Activated CD4-positive, alpha-beta T cell treated with anti-CD3 and anti-CD28 coated beads for 48 hours (primary cell): ENCODE data around the gene ITPKB.

ENCODE experiments used
- DNase-seq: peaks from one replicate; pipeline ENCODE4 v3.0.0-alpha.2; 2020

ITPKB gene

GRCh38 chr1:226702957-226703831 is 35.9 kb downstream of the ITPKB start:
- peak; percentile 83 for DNase-seq

- DNase-seq, result no peak
Observed at GRCh38 chr1:226702318-226702956, 36.6 kb downstream of the ITPKB start.

- no peak for DNase-seq
Observed at GRCh38 chr1:226700861-226701260, 38.2 kb downstream of the ITPKB start.

- DNase-seq, result no peak
Observed at GRCh38 chr1:226699166-226699565, 39.9 kb downstream of the ITPKB start.

GRCh38 chr1:226698659-226699058 is 40.4 kb downstream of the ITPKB start:
- DNase-seq, result no peak

- no peak for DNase-seq
Observed at GRCh38 chr1:226697929-226698544, 41.0 kb downstream of the ITPKB start.

- DNase-seq, result no peak
Observed at GRCh38 chr1:226697151-226697928, 41.7 kb downstream of the ITPKB start.

GRCh38 chr1:226696547-226696946 is 42.5 kb downstream of the ITPKB start:
- no peak for DNase-seq

GRCh38 chr1:226695335-226695900 is 43.7 kb downstream of the ITPKB start:
- no peak for DNase-seq

GRCh38 chr1:226692823-226693222 is 46.3 kb downstream of the ITPKB start:
- no peak for DNase-seq

- DNase-seq, result no peak
Observed at GRCh38 chr1:226692051-226692792, 46.9 kb downstream of the ITPKB start.

- peak; percentile 61 for DNase-seq
Observed at GRCh38 chr1:226691247-226691646, 47.8 kb downstream of the ITPKB start.

GRCh38 chr1:226690460-226690982 is 48.6 kb downstream of the ITPKB start:
- peak; percentile 72 for DNase-seq

GRCh38 chr1:226688808-226689207 is 50.3 kb downstream of the ITPKB start:
- DNase-seq, result no peak

- no peak for DNase-seq
Observed at GRCh38 chr1:226688056-226688748, 50.9 kb downstream of the ITPKB start.

- peak; percentile 64 for DNase-seq
Observed at GRCh38 chr1:226687426-226687825, 51.7 kb downstream of the ITPKB start.

- no peak for DNase-seq
Observed at GRCh38 chr1:226686440-226687425, 52.3 kb downstream of the ITPKB start.

- DNase-seq, result no peak
Observed at GRCh38 chr1:226685196-226685820, 53.8 kb downstream of the ITPKB start.

- DNase-seq, result no peak
Observed at GRCh38 chr1:226684026-226684425, 55.1 kb downstream of the ITPKB start.
